Measurements from ENCODE around the gene HIVEP3.
A peak's percentile ranks its signal among the peaks of the same experiment; 100 is the strongest.

HIVEP3 gene

GRCh38 chr1:41627491-41628280, 291.0 kb downstream of the HIVEP3 start:
- DNase-seq (ENCODE audit: low read depth) = no peak

- peak; percentile 22 for DNase-seq (ENCODE audit: low read depth)
These were observed 291.9 kb downstream of the HIVEP3 start for GRCh38 chr1:41626616-41627375.

- no peak for DNase-seq (ENCODE audit: low read depth)
These were observed 292.6 kb downstream of the HIVEP3 start for GRCh38 chr1:41626146-41626545.

GRCh38 chr1:41623736-41624135, 295.0 kb downstream of the HIVEP3 start:
- DNase-seq (ENCODE audit: low read depth) = no peak

- no peak for DNase-seq (ENCODE audit: low read depth)
These were observed 295.6 kb downstream of the HIVEP3 start for GRCh38 chr1:41622859-41623732.

GRCh38 chr1:41622402-41622801, 296.3 kb downstream of the HIVEP3 start:
- no peak for DNase-seq (ENCODE audit: low read depth)

GRCh38 chr1:41621791-41622190, 296.9 kb downstream of the HIVEP3 start:
- no peak for DNase-seq (ENCODE audit: low read depth)

- DNase-seq (ENCODE audit: low read depth) = no peak
These were observed 297.5 kb downstream of the HIVEP3 start for GRCh38 chr1:41621256-41621655.

- no peak for DNase-seq (ENCODE audit: low read depth)
These were observed 298.2 kb downstream of the HIVEP3 start for GRCh38 chr1:41620365-41621169.

GRCh38 chr1:41619511-41620364, 299.0 kb downstream of the HIVEP3 start:
- DNase-seq (ENCODE audit: low read depth) = no peak

GRCh38 chr1:41618871-41619270, 299.9 kb downstream of the HIVEP3 start:
- DNase-seq (ENCODE audit: low read depth) = no peak

- no peak for DNase-seq (ENCODE audit: low read depth)
These were observed 300.5 kb downstream of the HIVEP3 start for GRCh38 chr1:41618066-41618825.

- no peak for DNase-seq (ENCODE audit: low read depth)
These were observed 301.4 kb downstream of the HIVEP3 start for GRCh38 chr1:41617336-41617735.

GRCh38 chr1:41616563-41616962, 302.2 kb downstream of the HIVEP3 start:
- DNase-seq (ENCODE audit: low read depth) = no peak

GRCh38 chr1:41615981-41616380, 302.7 kb downstream of the HIVEP3 start:
- no peak for DNase-seq (ENCODE audit: low read depth)

GRCh38 chr1:41615316-41615715, 303.4 kb downstream of the HIVEP3 start:
- no peak for DNase-seq (ENCODE audit: low read depth)

GRCh38 chr1:41614818-41615217, 303.9 kb downstream of the HIVEP3 start:
- no peak for DNase-seq (ENCODE audit: low read depth)

- no peak for DNase-seq (ENCODE audit: low read depth)
These were observed 304.8 kb downstream of the HIVEP3 start for GRCh38 chr1:41613689-41614574.

GRCh38 chr1:41612953-41613352, 305.8 kb downstream of the HIVEP3 start:
- DNase-seq (ENCODE audit: low read depth) = no peak

Data from activated T-helper 9 cell treated with anti-CD3 and anti-CD28 coated beads, Interleukin-2, amount 50 U/mL, for 16 hours (primary cell).